Measurements from ENCODE around the gene IKZF3. TPM values are rescaled to one million over a fixed set of nuclear protein-coding genes. Genes with fewer than 3 reads are reported as not detected.

The IKZF3 gene
- total RNA-seq, 1 donor = under 0.01 TPM

GRCh38 chr17:39816272-39816671 lies 47.8 kb downstream of the IKZF3 start:
- no peak for DNase-seq (ENCODE audit: low read depth)
- no peak overlapping the region for H3K4me3 ChIP-seq (ENCODE audit: low read depth, low read length)
- TF ChIP-seq, protein P1, sequence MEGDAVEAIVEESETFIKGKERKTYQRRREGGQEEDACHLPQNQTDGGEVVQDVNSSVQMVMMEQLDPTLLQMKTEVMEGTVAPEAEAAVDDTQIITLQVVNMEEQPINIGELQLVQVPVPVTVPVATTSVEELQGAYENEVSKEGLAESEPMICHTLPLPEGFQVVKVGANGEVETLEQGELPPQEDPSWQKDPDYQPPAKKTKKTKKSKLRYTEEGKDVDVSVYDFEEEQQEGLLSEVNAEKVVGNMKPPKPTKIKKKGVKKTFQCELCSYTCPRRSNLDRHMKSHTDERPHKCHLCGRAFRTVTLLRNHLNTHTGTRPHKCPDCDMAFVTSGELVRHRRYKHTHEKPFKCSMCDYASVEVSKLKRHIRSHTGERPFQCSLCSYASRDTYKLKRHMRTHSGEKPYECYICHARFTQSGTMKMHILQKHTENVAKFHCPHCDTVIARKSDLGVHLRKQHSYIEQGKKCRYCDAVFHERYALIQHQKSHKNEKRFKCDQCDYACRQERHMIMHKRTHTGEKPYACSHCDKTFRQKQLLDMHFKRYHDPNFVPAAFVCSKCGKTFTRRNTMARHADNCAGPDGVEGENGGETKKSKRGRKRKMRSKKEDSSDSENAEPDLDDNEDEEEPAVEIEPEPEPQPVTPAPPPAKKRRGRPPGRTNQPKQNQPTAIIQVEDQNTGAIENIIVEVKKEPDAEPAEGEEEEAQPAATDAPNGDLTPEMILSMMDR (IDR thresholded peaks at IDR 0.05; ENCODE audit: insufficient read depth, low read depth, low read length) = no peak

GRCh38 chr17:39814497-39814896 lies 49.6 kb downstream of the IKZF3 start:
- DNase-seq (ENCODE audit: low read depth) = no peak
- TF ChIP-seq, protein P1 (IDR thresholded peaks at IDR 0.05; ENCODE audit: insufficient read depth, low read depth, low read length) = no peak
- no peak overlapping the region for H3K4me3 ChIP-seq (ENCODE audit: low read depth, low read length)

- H3K4me3 ChIP-seq (ENCODE audit: low read depth, low read length) = no peak overlapping the region
- TF ChIP-seq, protein P1 (IDR thresholded peaks at IDR 0.05; ENCODE audit: insufficient read depth, low read depth, low read length) = no peak
- DNase-seq (ENCODE audit: low read depth) = no peak
These were observed 50.5 kb downstream of the IKZF3 start for GRCh38 chr17:39813631-39814030.

DNA sequence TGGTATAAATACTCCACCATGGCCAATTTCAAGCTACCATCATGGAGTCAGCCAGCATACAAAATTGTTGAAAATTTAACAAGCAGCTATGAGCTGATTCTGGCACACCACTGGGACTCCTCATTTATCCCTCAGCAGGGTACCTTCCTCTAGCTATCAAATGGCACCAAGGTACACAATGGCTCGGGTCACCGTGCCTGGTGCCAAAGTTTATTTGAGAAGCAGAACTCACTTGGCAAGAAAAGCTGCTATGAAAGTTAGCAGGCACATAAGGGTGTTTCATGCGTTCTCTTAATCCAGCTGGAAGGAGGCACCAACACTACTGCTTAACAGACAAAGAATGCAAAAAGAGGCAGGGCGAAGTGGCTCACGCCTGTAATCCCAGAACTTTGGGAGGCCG lies 51.6 kb downstream of the IKZF3 start:
- TF ChIP-seq, protein P1 (IDR thresholded peaks at IDR 0.05; ENCODE audit: insufficient read depth, low read depth, low read length) = no peak
- H3K4me3 ChIP-seq (ENCODE audit: low read depth, low read length) = no peak overlapping the region
- no peak for DNase-seq (ENCODE audit: low read depth)

DNA sequence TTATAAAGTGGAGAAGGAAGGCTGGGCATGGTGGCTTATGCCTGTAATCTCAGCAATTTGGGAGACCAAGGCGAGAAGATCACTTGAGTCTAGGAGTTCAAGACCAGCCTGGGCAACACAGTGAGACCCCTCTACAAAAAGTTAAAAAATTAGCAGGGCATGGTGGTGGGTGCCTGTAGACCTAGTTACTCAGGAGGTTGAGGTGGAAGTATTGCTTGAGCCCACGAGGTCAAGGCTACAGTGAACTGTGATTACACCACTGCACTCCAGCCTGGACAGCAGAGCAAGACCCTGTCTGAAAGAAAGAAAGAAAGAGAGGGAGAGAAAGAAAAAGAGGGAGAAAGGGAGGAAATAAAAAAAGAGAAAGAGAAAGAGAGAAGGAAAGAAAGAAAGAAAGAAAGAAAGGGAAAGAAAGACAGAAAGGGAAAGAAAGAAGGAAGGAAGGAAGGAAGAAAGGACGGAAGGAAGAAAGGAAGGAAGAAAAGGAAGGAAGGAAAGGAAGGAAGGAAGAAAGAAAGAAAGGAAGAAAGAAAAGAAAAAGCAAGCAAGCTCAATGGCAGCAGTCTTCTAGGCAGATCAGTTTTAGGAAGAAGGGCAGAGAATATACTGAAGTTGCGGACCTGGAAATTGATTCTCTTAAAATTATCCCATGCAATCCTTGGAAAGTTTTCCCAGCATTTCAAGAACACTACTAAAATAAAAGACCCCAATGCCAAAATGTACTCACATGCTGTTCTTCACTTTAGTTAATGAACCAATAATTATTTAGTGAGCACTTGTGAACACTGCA lies 53.0 kb downstream of the IKZF3 start:
- no peak for DNase-seq (ENCODE audit: low read depth)
- H3K4me3 ChIP-seq (ENCODE audit: low read depth, low read length) = no peak overlapping the region
- TF ChIP-seq, protein P1 (IDR thresholded peaks at IDR 0.05; ENCODE audit: insufficient read depth, low read depth, low read length) = no peak

DNA sequence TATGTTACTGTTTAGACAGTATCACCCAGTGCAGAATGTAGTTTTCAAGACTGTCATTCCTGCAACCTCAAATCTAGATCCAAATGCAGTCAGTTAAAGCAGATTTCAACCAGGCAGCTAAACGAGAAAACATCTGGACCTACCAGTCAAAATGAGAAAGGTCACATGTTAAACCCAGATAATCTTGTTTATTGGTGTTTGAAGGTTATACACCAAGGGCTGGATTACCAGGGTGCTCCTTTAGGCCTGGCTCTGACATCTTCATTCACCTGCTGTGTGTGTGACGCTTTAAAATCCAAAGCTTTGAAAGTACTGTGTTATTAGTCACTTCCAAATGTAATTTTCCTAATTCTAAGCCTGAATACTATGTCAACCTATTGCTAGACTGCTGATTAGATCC lies 54.9 kb downstream of the IKZF3 start:
- no peak for DNase-seq (ENCODE audit: low read depth)
- TF ChIP-seq, protein P1 (IDR thresholded peaks at IDR 0.05; ENCODE audit: insufficient read depth, low read depth, low read length) = no peak
- no peak overlapping the region for H3K4me3 ChIP-seq (ENCODE audit: low read depth, low read length)
